ENCODE measurements around the gene CGB3. TPM values are rescaled to one million over a fixed set of nuclear protein-coding genes. Genes with fewer than 3 reads are reported as not detected.

CGB3 gene
- total and polyA plus RNA-seq, 4 donors = 0.72 to 0.73 TPM; not detected in 2

GRCh38 chr19:49004133-49004532 lies 20.0 kb downstream of the CGB3 start:
- Histone ChIP-seq H3K27ac (ENCODE audit: low read depth, low read length) (no peak overlapping the region), H3K36me3 (ENCODE audit: control insufficient read depth, insufficient read depth, low read length) (peaks cover 71% of the 10 kb centered on the region), H3K27me3 (ENCODE audit: control insufficient read depth, insufficient read depth, low read length) (no peaks in the 10 kb centered on the region), H3K4me1 (ENCODE audit: control insufficient read depth, insufficient read depth, low read length) (no peaks in the 10 kb centered on the region), H3K4me3 (ENCODE audit: low read depth, low read length) (no peak overlapping the region), H3K9me3 (ENCODE audit: control insufficient read depth, insufficient read depth, low read length) (no peaks in the 10 kb centered on the region)
- WGBS (ENCODE audit: insufficient coverage) = 99% methylated on average over 11 of the region's 15 CpGs
- no peak for DNase-seq (ENCODE audit: low read depth in 4 of 6, low spot score in 6 of 6)

DNA sequence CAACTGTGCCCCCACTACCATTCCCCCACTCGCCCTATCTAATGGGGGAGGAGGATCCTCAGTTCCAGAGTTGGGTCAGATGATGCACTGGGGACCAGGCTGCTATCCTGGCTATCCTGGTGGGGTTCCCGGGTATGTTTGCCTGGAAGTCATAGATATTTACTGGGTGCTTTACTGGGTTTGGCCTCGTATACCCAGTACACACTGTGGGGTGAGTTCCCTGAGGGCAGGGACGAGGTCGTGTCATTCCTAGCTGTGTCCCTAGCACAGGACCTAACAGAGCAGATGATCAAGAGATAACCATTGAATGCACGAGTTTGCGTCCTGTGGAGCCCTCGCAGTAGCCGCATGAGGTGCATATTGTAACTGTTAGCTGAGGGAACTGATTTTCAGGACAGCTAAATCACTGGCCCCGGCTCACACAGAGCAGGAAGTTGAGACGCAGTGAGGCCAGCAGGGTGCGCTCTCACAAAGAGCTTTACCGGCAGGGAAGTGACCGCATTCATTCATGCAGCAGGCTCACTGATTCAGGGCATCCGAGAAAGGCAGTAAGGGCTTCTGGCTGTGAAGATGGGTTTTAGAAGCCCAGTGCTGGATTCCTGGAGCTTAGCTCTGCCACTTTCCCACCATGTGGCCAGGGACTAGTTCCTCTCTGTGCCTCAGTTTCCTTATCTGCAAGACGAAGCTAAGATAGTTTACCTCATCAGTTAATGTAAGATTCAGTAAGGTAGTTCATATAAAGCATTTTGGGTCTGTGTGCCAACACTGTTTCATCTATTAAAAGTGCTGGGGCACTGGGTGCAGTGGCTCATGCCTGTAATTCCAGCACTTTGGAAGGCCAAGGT lies 24.4 kb downstream of the CGB3 start:
- no peak overlapping the region for H3K27ac ChIP-seq (ENCODE audit: low read depth, low read length)
- 36% methylated on average over 13 of the region's 16 CpGs for WGBS (ENCODE audit: insufficient coverage)
- peaks cover 2% of the 10 kb centered on the region for H3K4me1 ChIP-seq (ENCODE audit: control insufficient read depth, insufficient read depth, low read length)
- DNase-seq (ENCODE audit: low read depth in 4 of 6, low spot score in 6 of 6) = peak in 2 of 6 donors; percentile 57 to 64
- no peak overlapping the region for H3K4me3 ChIP-seq (ENCODE audit: low read depth, low read length)
- H3K9me3 ChIP-seq (ENCODE audit: control insufficient read depth, insufficient read depth, low read length) = no peaks in the 10 kb centered on the region
- peaks cover 45% of the 10 kb centered on the region for H3K36me3 ChIP-seq (ENCODE audit: control insufficient read depth, insufficient read depth, low read length)
- no peaks in the 10 kb centered on the region for H3K27me3 ChIP-seq (ENCODE audit: control insufficient read depth, insufficient read depth, low read length)

- peaks cover 10% of the 10 kb centered on the region for H3K4me1 ChIP-seq (ENCODE audit: control insufficient read depth, insufficient read depth, low read length)
- no peaks in the 10 kb centered on the region for H3K9me3 ChIP-seq (ENCODE audit: control insufficient read depth, insufficient read depth, low read length)
- no peak overlapping the region for H3K27ac ChIP-seq (ENCODE audit: low read depth, low read length)
- no peak overlapping the region for H3K4me3 ChIP-seq (ENCODE audit: low read depth, low read length)
- peaks cover 28% of the 10 kb centered on the region for H3K36me3 ChIP-seq (ENCODE audit: control insufficient read depth, insufficient read depth, low read length)
- DNase-seq (ENCODE audit: low read depth in 4 of 6, low spot score in 6 of 6) = no peak
- WGBS (ENCODE audit: insufficient coverage) = 42% methylated on average over 5 of the region's 5 CpGs
- H3K27me3 ChIP-seq (ENCODE audit: control insufficient read depth, insufficient read depth, low read length) = no peaks in the 10 kb centered on the region
These were observed 26.2 kb downstream of the CGB3 start for GRCh38 chr19:48997972-48998371.

DNA sequence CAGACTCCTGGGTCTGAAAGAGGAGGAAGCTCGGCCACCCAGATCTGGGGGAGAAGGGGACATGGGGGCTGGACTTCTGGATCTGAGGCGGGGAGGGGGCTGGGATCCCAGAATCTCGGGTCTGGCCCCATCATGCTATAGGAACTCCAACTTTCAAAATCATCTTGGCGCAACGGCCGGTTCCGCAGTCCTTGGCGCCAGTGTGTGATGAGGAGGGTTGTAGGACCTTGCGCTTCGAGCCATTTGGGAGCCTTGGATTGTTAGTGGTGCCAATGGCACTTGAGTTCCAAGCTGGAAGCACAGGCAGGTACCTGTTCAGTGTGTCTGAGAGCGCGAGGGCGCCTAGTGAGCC lies 30.1 kb downstream of the CGB3 start:
- DNase-seq (ENCODE audit: low read depth in 4 of 6, low spot score in 6 of 6) = no peak
- Histone ChIP-seq H3K27me3 (ENCODE audit: control insufficient read depth, insufficient read depth, low read length) (no peaks in the 10 kb centered on the region), H3K4me1 (ENCODE audit: control insufficient read depth, insufficient read depth, low read length) (peaks cover 35% of the 10 kb centered on the region), H3K9me3 (ENCODE audit: control insufficient read depth, insufficient read depth, low read length) (no peaks in the 10 kb centered on the region), H3K27ac (ENCODE audit: low read depth, low read length) (peak overlapping the region; percentile 98), H3K4me3 (ENCODE audit: low read depth, low read length) (peak overlapping the region; percentile 90), H3K36me3 (ENCODE audit: control insufficient read depth, insufficient read depth, low read length) (peaks cover 26% of the 10 kb centered on the region)
- WGBS (ENCODE audit: insufficient coverage) = 1% methylated on average over 7 of the region's 13 CpGs

DNA sequence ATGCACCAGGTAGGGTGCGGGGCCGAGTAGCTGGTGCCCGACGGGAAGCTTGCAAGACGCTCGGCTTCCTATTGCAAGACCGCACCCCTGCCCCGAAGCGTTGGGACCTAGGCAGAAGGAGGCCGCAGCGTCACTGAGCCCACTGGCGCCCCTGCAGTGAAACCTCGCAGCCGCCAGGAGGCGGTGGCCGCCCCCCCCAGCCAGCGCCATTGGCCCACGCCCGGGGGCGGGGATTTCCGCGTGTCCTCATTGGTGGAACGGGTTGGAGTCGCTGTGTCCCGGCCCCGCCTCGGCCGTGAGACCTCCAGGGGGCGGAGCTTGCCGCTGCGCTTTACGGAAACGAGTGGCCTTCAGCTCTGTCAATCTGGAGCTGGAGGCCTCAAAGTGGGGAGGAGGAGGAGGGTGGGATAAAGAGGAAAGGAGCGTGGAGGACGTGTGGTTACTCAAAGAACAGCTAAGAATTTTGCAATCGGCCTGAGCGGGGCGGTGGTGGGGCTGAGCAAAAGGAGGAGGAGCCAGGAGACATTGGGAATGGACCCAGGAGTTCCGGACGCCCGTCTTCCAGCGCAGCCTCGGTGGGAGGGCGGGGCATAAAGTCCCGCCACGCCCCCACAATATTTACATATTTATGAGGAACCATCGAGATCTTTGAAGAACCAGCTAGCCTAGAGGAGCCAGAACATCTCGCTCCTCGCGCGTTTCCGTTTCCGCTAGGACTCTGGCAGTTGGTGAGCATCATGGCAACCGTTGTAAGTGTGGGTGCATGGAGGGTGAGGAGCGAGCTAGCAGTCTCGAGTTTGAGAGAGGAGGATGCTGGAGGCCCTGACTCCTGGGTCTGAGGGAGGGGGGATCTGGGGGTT lies 30.7 kb downstream of the CGB3 start, which contains the start of the genes GYS1 and RUVBL2:
Gene GYS1 (minus strand): TSS at position 135 of the 860 bp plus-strand sequence. CDS start 197 bp downstream, outside the sequence.
Gene RUVBL2 (plus strand): TSS at position 713 of the 860 bp plus-strand sequence. CDS start 25 bp downstream, at position 738.
- H3K4me1 ChIP-seq (ENCODE audit: control insufficient read depth, insufficient read depth, low read length) = peaks cover 35% of the 10 kb centered on the region
- H3K27ac ChIP-seq (ENCODE audit: low read depth, low read length) = peak within 1 kb of the TSS; percentile 98
- under 1% methylated on average over 51 of the region's 56 CpGs for WGBS (ENCODE audit: insufficient coverage)
- peak; percentile 99 to 100 (median 100) for DNase-seq (ENCODE audit: low read depth in 4 of 6, low spot score in 6 of 6)
- H3K9me3 ChIP-seq (ENCODE audit: control insufficient read depth, insufficient read depth, low read length) = no peaks in the 10 kb centered on the region
- H3K27me3 ChIP-seq (ENCODE audit: control insufficient read depth, insufficient read depth, low read length) = no peaks in the 10 kb centered on the region
- H3K4me3 ChIP-seq (ENCODE audit: low read depth, low read length) = peak within 1 kb of the TSS; percentile 90
- H3K36me3 ChIP-seq (ENCODE audit: control insufficient read depth, insufficient read depth, low read length) = peaks cover 31% of the 10 kb centered on the region

GRCh38 chr19:48992581-48993174 lies 31.5 kb downstream of the CGB3 start:
- WGBS (ENCODE audit: insufficient coverage) = under 1% methylated on average over 20 of the region's 20 CpGs
- H3K36me3 ChIP-seq (ENCODE audit: control insufficient read depth, insufficient read depth, low read length) = peaks cover 38% of the 10 kb centered on the region
- peaks cover 35% of the 10 kb centered on the region for H3K4me1 ChIP-seq (ENCODE audit: control insufficient read depth, insufficient read depth, low read length)
- no peaks in the 10 kb centered on the region for H3K9me3 ChIP-seq (ENCODE audit: control insufficient read depth, insufficient read depth, low read length)
- peak overlapping the region; percentile 97 for H3K27ac ChIP-seq (ENCODE audit: low read depth, low read length)
- no peaks in the 10 kb centered on the region for H3K27me3 ChIP-seq (ENCODE audit: control insufficient read depth, insufficient read depth, low read length)
- peak overlapping the region; percentile 90 for H3K4me3 ChIP-seq (ENCODE audit: low read depth, low read length)
- DNase-seq (ENCODE audit: low read depth in 4 of 6, low spot score in 6 of 6) = no peak

GRCh38 chr19:48991873-48992580 lies 32.1 kb downstream of the CGB3 start:
- peak in 2 of 6 donors; percentile 38 to 57 for DNase-seq (ENCODE audit: low read depth in 4 of 6, low spot score in 6 of 6)
- Histone ChIP-seq H3K4me1 (ENCODE audit: control insufficient read depth, insufficient read depth, low read length) (peaks cover 35% of the 10 kb centered on the region), H3K4me3 (ENCODE audit: low read depth, low read length) (peak overlapping the region; percentile 90), H3K27ac (ENCODE audit: low read depth, low read length) (peak overlapping the region; percentile 97), H3K27me3 (ENCODE audit: control insufficient read depth, insufficient read depth, low read length) (no peaks in the 10 kb centered on the region), H3K9me3 (ENCODE audit: control insufficient read depth, insufficient read depth, low read length) (no peaks in the 10 kb centered on the region), H3K36me3 (ENCODE audit: control insufficient read depth, insufficient read depth, low read length) (peaks cover 43% of the 10 kb centered on the region)
- 25% methylated on average over 5 of the region's 8 CpGs for WGBS (ENCODE audit: insufficient coverage)

GRCh38 chr19:48991011-48991609 lies 33.0 kb downstream of the CGB3 start:
- Histone ChIP-seq H3K27ac (ENCODE audit: low read depth, low read length) (peak overlapping the region; percentile 97), H3K27me3 (ENCODE audit: control insufficient read depth, insufficient read depth, low read length) (no peaks in the 10 kb centered on the region), H3K4me1 (ENCODE audit: control insufficient read depth, insufficient read depth, low read length) (peaks cover 35% of the 10 kb centered on the region), H3K4me3 (ENCODE audit: low read depth, low read length) (no peak overlapping the region), H3K36me3 (ENCODE audit: control insufficient read depth, insufficient read depth, low read length) (peaks cover 50% of the 10 kb centered on the region), H3K9me3 (ENCODE audit: control insufficient read depth, insufficient read depth, low read length) (no peaks in the 10 kb centered on the region)
- 90% methylated on average over 22 of the region's 22 CpGs for WGBS (ENCODE audit: insufficient coverage)
- DNase-seq (ENCODE audit: low read depth in 4 of 6, low spot score in 6 of 6) = no peak

Measured in spinal cord (tissue), 10 donors.